ENCODE results near the gene FXR1. TPM values are rescaled to one million over a fixed set of nuclear protein-coding genes. Genes with fewer than 3 reads are reported as not detected.
"Not testable (repeated sequence)": the region's sequence is repeated elsewhere in the genome, so short reads cannot be mapped to it uniquely, and the experiment has no call there.

Gene FXR1
- polyA plus RNA-seq, 1 experiment = 205 TPM

DNA sequence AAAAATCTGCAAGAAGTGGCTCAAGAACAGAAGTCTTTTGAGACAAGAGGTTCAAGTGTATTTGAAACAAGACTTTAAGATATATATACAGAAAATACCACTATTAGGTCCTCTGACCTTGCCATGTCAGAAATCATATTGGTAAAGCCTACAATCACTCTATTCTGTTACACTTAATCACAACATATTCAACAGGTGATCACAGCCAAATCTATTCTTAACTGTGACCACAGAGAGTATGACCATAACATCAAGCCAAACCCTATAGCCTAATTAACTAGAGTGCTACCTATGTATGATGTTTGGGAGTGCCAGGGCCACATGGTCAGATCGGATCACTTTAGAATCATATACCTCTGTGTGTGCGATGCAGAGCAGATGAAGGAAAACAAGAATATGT is 74.9 kb downstream of the FXR1 start:
- H3K9me3 ChIP-seq (ENCODE audit: control insufficient read depth, insufficient read depth, low read length) = no peaks in the 10 kb centered on the region
- ChIA-PET CTCF (no interaction called here), POLR2A (no interaction called here)
- no peak for DNase-seq (ENCODE audit: low read depth, low spot score)
- no peak overlapping the region for H3K4me3 ChIP-seq (ENCODE audit: low read depth, low read length)
- TF ChIP-seq CTCF (IDR thresholded peaks at IDR 0.05; ENCODE audit: low read depth, low read length) = no peak
- H3K27me3 ChIP-seq (ENCODE audit: control insufficient read depth, insufficient read depth, low read length) = no peaks in the 10 kb centered on the region
- H3K27ac ChIP-seq (ENCODE audit: low read depth, low read length) = no peak overlapping the region

GRCh38 chr3:180989291-180990163 is 77.1 kb downstream of the FXR1 start, which contains the start of gene DNAJC19:
TSS of gene DNAJC19 (minus strand) at chr3:180989736. CDS start at chr3:180989602, 134 bp downstream.
- Histone ChIP-seq H3K27me3 (ENCODE audit: control insufficient read depth, insufficient read depth, low read length) (no peaks in the 10 kb centered on the region), H3K9me3 (ENCODE audit: control insufficient read depth, insufficient read depth, low read length) (no peaks in the 10 kb centered on the region), H3K4me3 (ENCODE audit: low read depth, low read length) (peak within 1 kb of the TSS; percentile 85), H3K27ac (ENCODE audit: low read depth, low read length) (peak within 1 kb of the TSS; percentile 42)
- POLR2A ChIA-PET = interaction anchor here (0.7 to 0.9 kb wide), 2 partner anchors 9 to 1411 kb away, joined by 4 to 7 read pairs; no protein-coding TSS in a partner anchor
- CTCF ChIA-PET = interaction anchor here (0.8 kb wide), 1 partner anchor 14 kb away, joined by 4 read pairs; no protein-coding TSS in a partner anchor
- DNase-seq (ENCODE audit: low read depth, low spot score) = peak; percentile 90
- TF ChIP-seq CTCF (IDR thresholded peaks at IDR 0.05; ENCODE audit: low read depth, low read length) = no peak

DNA sequence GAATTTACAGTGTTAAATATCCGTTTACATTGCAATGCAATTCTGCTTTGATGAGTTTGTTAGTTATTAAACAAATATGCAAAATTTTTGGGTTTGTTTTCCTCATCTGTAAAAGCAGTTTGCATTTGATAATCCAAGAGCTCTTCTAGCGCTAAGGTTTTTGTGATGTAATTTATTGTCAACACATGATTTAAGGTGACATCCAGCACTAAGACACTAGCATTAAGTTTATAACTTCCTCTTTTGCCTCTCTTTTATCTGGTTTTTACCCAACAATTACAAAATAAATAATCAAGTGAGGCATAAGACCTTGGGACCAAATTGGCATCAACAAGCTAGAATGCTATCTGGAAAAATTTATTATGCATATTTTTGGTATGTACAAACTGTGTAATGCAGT is 78.0 kb downstream of the FXR1 start:
- Histone ChIP-seq H3K27ac (ENCODE audit: low read depth, low read length) (no peak overlapping the region), H3K27me3 (ENCODE audit: control insufficient read depth, insufficient read depth, low read length) (no peaks in the 10 kb centered on the region), H3K9me3 (ENCODE audit: control insufficient read depth, insufficient read depth, low read length) (no peaks in the 10 kb centered on the region), H3K4me3 (ENCODE audit: low read depth, low read length) (peak overlapping the region; percentile 85)
- no peak for DNase-seq (ENCODE audit: low read depth, low spot score)
- TF ChIP-seq CTCF (IDR thresholded peaks at IDR 0.05; ENCODE audit: low read depth, low read length) = no peak
- ChIA-PET POLR2A (no interaction called here), CTCF (no interaction called here)

DNA sequence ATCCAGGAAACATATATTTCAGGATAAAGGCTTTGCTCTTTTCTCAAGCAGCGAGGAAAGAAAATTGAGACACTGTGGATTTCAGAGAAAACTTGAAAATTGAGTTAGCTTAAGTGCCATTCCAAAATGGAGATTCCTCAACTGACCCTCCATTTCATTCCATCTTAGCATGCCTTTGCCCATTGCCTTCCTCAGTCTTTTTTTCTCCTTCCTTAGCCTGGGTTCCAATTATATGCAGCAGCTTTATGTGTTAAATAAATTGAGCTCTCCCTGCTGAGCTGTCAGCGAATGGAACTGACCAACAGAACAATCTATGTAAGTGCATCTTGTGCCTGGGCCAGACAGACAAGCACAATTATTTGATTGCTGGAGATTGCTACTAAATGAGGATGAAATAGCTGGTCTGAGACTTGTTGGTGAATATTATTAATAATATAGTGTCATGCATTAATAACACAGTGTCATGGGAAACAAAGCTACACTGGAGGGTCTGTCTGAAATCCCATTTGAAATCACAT is 84.0 kb downstream of the FXR1 start:
- POLR2A ChIA-PET = no interaction called here

DNA sequence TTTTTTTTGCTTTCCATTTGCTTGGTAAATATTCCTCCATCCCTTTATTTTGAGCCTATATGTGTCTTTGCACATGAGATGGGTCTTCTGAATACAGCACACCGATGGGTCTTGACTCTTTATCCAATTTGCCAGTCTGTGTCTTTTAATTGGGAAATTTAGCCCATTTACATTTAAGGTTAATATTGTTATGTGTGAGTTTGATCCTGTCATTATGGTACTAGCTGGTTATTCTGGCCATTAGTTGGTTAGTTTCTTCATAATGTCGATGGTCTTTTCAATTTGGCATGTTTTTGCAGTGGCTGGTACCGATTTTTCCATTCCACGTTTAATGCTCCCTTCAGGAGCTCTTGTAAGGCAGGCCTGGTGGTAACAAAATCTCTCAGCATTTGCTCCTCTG is 89.9 kb downstream of the FXR1 start:
- CTCF ChIA-PET; POLR2A ChIA-PET; DNase-seq (ENCODE audit: low read depth, low spot score); H3K4me3 ChIP-seq (ENCODE audit: low read depth, low read length); H3K27me3 ChIP-seq (ENCODE audit: control insufficient read depth, insufficient read depth, low read length); H3K9me3 ChIP-seq (ENCODE audit: control insufficient read depth, insufficient read depth, low read length); H3K27ac ChIP-seq (ENCODE audit: low read depth, low read length): not testable (repeated sequence)

More for the DNA sequence above, 84.0 kb downstream of the FXR1 start:
- no peaks in the 10 kb centered on the region for H3K9me3 ChIP-seq (ENCODE audit: control insufficient read depth, insufficient read depth, low read length)
- TF ChIP-seq CTCF (IDR thresholded peaks at IDR 0.05; ENCODE audit: low read depth, low read length) = no peak
- CTCF ChIA-PET = no interaction called here
- DNase-seq (ENCODE audit: low read depth, low spot score) = no peak
- no peak overlapping the region for H3K27ac ChIP-seq (ENCODE audit: low read depth, low read length)
- H3K4me3 ChIP-seq (ENCODE audit: low read depth, low read length) = no peak overlapping the region
- no peaks in the 10 kb centered on the region for H3K27me3 ChIP-seq (ENCODE audit: control insufficient read depth, insufficient read depth, low read length)

DNA sequence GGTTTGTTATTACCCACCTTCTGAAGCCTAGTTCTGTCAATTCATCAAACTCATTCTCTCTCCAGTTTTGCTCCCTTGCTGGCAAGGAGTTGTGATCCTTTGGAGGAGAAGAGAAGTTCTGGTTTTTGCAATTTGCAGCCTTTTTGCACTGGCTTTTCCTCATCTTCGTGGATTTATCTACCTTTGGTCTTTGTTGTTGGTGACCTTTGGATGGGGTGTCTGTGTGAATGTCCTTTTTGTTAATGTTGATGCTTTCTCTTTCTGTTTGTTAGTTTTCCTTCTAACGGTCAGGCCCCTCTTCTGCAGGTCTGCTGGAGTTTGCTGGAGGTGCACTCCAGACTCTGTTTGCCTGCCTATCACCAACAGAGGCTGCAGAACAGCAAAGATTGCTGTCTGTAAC is 91.0 kb downstream of the FXR1 start:
- CTCF ChIA-PET; DNase-seq (ENCODE audit: low read depth, low spot score); POLR2A ChIA-PET; H3K27ac ChIP-seq (ENCODE audit: low read depth, low read length); H3K4me3 ChIP-seq (ENCODE audit: low read depth, low read length); H3K27me3 ChIP-seq (ENCODE audit: control insufficient read depth, insufficient read depth, low read length); H3K9me3 ChIP-seq (ENCODE audit: control insufficient read depth, insufficient read depth, low read length): not testable (repeated sequence)

Data from AG04450 (cell line).